C1 segment of cervical spinal cord (tissue), 14 donors: ENCODE results near the gene ACKR3.
A peak's percentile ranks its signal among the peaks of the same experiment; 100 is the strongest.

Experiments
- DNase-seq, 14 donors: peaks; one replicate each; lab custom pipeline; 2025; lab: John Stamatoyannopoulos, UW

ACKR3 gene

DNA sequence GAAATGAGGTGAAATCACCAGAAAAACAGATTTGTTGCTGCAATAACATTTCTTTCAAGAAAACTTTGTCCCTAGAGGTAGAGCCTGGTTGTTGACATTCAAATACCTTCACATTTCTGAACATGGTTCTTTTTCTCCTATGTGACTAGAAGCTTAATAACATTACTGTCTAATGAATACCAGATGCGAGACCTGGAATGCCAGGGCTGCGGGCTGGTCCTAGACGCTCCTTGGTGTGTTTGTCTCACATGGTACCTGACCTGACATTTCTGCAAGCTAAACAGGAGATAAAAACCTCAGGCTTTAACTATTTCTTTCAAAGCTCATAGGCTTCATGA lies 38.5 kb downstream of the ACKR3 start:
- DNase-seq = no peak

DNA sequence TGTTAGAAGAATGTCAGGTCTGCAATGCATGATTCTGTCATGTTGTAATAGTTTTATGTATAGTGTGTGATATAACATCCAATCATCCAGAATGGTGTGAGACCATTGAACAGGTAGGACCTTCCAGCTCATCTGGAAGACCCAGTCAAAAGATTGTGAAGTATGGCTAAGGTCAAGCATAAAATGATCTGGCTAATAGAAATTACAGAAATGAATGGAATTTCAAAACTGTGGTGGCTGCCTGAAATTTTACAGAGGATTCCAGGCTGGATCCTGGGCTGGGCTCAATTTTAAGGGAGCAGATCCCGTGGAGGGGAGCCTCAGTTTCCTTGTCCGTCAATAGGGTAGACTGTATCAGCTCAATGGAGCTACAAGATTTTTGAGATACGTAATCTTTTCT lies 39.1 kb downstream of the ACKR3 start:
- no peak for DNase-seq

DNA sequence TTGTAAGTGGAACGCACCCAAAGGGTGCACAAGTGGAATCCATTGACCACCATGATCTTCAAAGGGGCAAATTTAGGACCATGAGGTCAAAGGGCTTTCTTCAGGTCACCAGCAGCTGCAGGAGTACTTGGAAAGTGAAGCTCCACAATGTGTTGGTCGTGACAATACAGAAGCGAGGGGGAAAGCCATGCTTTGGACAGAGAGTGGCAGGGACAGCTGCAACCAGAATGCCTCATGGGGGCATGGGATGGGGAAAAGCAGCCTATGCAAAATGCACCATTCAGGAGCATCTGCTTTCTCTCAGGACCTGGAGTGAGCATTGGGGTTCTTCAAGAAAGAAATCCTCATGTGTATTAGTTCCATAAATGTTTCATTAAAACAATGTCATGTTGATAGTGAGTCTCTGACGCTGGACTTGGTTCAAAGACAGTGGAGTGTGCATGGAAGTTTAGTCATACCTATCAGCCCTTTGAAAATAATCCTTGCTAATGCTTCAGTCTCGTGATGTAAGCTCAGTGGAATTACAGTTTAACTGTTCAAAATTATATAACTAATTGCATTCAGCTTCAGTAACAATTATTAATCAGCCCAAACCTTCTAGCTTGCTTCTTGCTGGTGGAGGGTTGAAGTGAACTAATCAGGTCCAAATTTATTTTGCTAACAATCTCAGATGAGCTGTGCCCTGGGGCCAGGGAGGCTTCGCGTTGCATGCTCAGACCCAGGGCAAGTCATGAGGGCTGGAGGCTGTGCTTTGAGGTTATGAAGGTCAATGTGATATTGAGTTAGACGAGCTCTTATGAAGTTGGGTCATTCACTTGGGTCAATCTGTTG lies 41.6 kb downstream of the ACKR3 start:
- DNase-seq = no peak

DNA sequence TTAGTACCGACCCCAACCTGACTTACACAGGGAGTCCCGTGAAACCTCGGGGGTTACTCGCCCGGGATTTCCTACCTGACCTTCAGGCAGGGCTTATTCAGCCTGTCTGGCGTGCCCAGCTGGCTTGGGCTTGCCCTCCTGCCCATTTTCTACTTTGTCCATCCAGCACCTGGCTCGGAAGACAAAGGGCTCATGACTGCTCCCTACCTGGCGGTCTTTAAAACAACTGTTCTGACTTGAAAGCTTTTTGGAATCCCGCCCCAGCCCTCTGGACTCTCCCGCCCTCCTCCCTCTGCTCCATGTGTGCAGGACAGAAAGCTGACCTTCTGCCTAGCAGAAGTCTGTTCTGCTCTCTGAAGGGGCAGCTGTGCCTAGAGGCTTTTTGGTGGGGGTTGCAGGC lies 43.1 kb downstream of the ACKR3 start:
- no peak for DNase-seq

DNA sequence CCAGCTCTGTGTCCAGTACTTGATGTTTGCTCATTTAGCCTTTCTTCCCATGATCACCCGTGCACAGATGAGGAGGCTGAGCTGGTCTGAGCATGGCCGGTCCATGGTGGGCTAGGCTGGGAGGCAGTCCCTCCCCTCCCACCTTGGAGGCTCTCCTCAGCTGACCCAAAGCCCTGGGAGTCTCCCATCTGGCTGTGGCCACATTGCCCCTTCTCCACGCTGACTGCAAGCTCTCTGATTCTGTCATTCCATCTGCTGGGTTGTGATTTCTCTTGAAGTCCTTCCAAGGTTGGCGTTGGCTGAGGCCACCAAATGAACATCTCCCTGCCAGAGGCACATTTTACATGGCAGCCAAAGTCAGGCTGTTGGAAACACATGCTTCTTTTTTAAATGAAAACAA lies 44.0 kb downstream of the ACKR3 start:
- DNase-seq = peak in 1 of 14 donors; percentile 81

DNA sequence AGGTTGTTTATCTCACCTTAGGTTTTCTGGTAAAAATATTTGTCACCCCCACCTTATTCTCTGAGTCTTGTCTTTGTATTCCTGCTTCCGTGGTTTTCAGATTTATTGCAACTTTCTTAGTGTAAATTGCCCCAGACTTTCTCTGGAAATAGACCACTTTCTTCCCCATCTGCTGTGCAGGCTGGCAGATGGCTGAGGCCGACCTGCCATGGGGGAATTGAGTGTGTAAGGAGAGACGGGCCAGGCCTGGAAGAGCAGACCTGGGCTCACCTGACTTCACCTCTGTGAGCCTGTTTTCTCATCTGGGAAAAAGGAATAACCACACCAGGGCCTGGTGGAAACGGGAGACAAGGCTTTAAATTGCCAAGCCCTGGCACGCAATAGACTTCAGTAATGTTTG lies 44.9 kb downstream of the ACKR3 start:
- DNase-seq = peak in 1 of 14 donors; percentile 60

DNA sequence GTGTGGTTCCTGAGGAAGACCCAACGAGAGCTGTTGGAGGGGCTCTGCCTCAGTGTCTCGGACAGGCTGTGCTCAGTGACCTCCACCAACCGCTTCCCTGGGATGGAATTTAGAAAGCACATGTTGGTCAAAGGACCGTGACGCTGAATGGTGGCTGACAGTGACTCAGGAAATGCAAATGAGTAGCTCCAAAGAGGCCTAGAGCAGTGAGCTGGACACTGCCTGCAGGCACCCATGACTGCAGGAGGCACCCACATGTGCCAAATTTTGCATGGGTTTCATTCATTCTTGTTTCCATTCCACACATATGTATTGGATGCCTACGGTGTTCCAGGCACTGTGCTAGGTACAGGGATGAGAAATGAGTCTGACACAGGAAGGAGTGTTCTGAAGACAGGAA lies 46.4 kb downstream of the ACKR3 start:
- no peak for DNase-seq

DNA sequence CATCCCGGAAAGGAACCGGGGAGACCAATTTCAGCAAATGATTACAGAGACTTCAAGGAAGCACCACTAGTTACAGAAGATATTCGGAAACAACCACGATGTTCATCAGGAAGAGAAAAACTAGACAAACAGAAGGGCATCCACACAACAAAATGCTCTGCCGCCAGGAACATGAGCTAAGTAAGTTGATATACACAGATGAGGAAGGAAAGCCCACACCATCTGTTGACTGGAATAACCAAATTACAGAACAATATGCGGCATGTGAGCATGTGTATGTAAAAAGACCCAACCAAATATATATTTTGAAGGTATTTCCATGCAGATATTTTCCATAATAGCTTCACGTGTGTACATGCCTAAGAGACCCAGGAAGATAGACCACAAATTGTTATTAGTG lies 47.0 kb downstream of the ACKR3 start:
- DNase-seq = no peak

DNA sequence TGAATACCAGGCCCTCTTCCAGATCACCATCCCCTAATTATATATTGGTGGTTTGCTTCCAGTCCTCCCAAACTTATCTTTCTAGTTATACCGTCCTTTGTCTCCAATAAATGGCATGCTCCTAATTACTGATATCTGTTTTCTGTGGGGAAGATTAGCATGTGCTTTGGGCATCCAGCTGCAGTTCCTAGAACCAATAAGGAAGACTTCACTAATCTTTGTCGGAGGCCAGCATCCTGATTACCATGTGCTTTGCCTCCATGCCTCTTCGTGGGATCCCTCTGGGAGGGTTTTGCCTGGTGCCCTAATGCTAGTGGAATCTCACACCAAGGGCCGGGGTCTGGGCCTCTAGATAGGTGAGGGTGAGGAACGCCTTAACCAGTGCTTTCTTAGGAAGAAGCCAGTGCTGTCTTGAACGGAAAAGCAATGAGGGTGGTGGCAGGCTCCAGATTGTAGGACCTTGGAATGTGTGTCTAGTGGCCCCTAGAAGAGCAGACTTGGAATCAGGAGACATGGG lies 47.7 kb downstream of the ACKR3 start:
- DNase-seq = no peak

DNA sequence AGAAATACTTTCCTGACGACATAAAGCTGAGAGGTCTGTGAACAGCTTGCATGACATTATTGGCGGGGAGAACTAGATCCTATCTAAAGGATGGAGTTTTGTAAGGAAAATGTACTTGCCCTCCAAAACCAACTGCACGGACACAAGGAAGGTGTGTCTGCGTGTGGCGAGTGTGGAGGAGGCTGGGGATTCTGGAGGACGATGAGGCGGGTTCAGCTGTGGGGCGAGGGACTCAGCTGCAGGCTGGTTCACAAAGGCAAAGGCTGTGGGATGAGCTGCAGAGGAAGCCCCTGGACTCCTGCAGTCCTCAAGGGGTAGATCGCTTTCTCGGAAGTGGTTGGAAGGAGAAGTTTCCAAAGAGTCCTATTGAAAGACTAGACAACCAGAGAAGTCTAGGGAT lies 48.2 kb downstream of the ACKR3 start:
- no peak for DNase-seq

DNA sequence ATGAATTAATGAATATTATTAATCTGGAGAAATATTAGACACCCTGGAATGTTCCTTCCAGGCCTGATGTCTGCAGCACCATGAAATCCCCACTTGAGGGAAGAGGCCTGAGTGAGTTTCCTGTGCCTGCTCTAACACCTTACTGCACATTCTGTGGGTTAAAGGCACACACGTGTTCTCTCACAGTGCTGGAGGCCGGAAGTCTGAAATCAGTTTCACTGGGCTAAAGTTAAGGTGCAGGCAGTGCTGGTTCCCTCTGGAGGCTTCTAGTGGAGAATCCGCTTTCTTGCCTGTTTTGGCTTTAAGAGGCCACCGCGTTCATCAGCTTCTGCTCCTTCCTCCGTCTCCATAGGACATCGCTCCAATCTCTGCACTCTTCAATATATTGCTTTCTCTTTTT lies 48.7 kb downstream of the ACKR3 start:
- DNase-seq = no peak

DNA sequence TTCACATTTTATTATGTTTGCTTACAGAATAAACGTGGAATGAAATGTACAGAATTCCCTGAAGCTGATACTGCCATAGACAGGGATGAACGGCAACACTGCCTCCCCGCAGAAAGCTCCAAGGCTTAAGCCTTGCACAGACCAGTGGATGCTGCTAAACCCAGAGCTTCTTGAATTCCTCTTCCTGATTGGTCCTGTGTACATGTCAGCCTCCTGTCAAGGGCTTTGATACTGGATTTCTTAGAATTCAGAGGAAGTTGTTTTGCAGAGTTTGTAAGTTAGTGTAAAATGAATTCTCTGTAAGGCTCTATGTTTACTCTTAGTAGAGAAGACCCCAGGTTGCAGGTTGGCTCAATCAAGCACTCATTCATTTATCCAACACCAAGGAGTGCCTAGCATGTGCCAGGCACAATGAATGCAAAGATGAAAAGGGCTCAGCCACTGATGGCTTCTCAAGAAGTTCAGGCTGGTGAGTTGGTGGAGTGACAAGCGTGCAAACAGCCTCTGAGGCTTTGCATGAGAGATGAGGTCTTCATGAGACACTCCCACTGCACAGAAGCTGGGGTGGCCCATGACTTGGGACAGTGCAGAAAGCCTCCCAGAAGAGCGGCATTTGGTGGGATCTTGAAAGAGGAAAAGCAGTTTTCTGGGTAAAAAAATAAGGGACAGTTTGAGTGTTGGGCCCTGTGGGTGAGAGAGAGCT lies 50.4 kb downstream of the ACKR3 start:
- no peak for DNase-seq

DNA sequence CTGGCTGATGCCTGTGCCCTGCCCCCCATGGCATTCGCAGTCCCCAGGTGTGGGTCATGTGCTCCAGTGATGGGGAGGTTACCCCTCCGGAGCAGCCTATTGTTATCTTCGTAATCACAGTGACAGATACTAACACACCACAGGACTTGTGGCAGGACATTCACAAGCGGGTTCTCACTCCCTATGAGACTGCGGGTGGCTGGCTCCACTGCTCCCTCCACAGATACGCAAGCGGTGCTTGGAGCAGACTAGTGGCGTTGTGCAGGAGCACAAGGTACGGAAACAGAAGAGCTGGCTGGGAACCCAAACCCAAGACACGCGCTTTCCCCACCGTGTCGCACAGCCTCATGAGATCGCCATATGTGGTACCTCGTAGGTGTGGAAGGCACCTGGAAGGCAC lies 52.2 kb downstream of the ACKR3 start:
- no peak for DNase-seq

DNA sequence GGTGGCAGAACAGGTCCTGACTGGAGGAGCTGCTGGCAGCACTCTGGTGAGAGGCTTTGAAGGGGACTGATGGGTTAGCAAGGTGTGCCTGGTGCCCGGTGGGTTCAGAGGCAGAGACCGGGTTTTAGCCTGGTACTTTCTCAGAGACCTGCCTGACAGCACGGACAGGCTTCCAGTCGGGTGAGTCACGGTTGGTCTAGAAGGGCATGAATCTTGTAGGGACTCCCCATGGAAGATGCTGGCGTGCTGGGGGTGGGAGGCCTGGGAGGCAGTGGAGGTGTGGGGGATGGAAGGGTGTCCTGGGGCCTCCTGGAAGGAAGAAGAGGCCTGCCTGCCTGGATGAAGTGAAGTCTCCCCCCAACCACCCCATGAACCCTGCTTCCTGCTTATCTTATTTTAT lies 52.6 kb downstream of the ACKR3 start:
- no peak for DNase-seq

DNA sequence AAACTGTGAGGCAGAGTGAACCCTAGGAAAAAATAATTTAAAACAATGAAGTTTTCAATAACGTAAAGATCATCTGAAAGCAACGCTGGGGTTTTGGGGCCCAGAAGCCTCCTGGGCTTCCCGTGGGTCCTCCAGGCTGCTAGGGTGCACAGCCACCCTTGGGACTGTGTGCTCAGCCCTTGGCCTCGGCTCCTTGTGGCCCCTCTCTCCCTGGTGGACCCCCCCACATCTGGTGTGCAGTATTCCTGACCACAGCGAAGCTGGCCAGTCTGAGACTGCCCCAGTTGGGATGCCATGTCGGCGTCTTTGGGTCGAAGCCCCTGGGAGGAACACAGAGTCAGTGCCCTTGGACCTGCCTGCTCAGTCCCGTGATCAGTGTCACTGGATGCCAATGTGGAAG lies 53.0 kb downstream of the ACKR3 start:
- no peak for DNase-seq

DNA sequence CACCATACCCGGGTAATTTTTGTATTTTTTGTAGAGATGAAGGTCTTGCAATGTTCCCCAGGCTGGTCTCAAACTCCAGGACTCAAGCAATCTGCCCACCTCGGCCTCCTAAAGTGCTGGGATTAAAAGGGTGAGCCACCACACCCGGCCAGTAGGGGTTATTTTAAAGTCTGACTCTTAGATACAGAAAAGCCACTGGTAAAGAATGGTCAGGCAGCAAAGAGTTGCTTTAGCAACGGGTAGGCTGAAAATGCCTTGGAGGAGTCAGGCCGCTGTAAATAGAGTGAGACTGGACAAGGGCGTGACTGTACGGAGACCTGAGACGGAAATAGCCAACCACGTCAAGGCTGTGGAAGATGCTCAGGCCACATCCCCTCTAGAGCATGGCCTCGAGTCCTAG lies 54.2 kb downstream of the ACKR3 start:
- DNase-seq = no peak

DNA sequence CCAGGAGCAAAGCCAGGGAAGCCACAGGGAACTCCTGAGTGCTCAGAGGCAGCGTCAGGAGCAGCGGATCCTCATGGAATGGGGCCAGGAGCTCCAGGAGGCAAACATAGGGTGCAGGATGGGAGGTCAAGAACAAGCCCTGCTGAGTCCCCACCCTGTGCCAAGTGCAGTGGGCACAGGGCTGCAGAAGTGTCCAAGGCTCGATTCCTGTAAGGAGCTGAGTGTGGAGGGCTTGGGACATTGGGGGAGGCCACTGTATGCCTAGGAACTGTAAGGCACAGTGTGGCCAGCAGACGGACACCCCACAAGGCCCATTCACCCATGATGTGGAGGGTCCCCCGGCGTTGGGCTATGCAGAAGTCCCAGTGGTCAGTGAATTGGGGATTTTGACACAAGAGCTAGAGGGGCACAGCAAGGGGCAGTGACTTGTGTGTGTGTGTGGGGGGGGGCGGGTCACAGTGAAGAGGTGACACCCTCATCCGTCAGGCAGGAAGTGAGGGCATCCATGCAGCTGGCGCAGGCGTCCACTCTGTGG lies 55.6 kb downstream of the ACKR3 start:
- no peak for DNase-seq

DNA sequence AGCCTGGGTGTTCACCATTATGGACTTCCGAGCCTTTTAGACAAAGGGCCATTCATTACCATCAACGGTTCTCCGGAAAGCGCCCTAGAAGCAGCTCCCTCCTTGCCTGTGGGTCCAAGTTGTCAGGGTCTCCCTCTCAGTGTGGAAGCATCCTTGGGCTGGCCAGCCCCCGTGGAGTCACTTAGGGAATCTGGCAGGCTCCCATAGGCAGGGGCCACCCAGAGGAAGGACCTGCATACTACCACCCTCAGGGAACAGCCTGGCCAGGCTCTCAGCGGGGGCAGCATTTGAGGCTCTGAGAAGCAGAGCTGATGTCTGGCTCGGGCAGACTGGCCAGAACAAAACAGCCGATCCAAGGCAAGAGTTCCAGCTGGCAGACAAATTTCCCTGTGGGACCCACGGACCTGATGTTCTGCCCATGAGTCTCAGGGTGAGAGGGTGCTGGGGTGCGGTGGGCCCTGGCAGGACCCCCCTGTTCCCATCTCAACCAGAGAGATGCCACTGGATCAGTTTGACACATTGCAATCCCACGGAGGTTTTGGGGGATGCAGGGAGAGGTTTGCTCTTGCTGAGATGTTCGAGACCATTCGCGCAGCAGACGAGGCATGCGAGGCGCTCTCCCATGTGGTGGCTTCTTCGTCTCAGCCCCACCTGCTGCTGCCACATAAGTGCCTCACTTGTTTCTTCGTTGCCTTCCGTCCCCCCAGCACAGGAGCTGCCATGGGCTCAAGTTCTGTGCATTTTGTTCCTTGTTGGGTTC lies 56.9 kb downstream of the ACKR3 start:
- DNase-seq = peak in 3 of 14 donors; percentile 22 to 41 (median 28)

DNA sequence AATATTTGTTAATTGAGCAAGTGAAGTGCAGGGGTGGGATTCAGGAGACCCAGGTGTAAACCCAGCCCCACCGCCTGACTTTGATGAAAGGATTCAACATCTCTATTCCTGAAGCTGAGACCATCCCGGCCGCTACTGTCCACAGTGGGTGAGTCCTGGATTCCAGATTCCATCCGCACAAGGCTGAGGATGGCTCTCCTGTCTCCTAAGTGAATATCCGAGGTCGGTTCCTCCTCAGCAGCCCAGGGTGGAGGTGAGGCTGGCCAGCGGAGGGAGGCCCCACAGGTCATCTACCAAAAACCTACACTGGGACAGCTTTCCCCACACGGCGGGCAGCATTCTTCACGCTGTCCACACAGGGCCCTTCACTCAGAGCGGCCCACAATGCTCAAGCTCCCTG lies 57.6 kb downstream of the ACKR3 start:
- no peak for DNase-seq

DNA sequence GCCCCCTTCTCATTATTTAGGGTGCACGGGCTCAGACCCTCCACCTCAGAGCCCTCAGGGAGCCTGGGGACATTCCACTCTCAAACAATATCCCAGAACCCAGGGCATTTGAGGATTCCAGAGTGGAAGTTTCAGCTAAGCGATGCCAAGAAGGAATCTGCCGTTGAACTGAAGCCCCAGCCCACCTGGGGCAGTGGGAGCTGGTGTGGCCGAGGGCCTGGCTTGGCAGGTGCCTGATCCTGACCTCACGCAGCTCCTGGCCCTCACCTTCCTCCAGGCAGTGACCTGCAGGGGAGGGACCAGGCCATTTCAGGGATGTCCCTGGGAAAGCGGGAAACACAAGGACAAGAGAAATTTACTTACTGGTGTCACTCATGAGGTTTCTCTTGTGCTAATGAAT lies 58.2 kb downstream of the ACKR3 start:
- no peak for DNase-seq

DNA sequence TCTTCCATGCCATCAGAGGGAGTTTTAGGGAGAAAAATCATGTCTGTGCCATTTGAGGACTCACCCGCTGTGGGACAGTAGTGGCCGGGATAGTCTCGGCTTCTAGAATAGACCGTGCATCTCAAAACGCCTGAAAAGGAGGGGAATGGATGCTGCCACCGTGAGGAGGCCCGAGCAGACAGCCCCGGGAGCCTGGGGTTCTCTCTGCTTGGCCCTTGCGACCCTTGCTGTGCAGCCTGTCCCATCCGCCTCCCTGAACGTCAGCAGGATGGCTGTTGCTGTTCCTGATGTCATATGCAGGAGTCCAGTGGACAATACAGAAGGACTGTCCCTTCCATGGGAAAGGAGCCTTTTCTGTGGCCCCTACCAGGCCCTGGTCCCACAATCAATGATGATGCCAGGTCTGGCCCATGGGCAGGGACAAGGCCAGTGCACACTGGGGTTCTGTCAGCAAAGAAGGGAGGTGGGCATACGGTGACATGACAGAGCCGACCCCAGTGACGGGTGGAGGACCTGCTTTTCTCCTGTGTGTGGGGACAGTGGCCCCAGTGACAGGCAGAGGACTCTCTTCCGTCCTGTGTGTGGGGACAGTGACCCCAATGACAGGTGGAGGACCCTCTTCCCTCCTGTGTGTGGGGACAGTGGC lies 58.8 kb downstream of the ACKR3 start:
- no peak for DNase-seq
